Measurements from ENCODE around the gene RIMS4. TPM values are rescaled to one million over a fixed set of nuclear protein-coding genes. Genes with fewer than 3 reads are reported as not detected.

The RIMS4 gene
- polyA plus RNA-seq (2011; rRNA removed), result not detected in 2 replicates
- not detected in 2 replicates for polyA minus RNA-seq (2011; rRNA and poly(A)+ RNA removed)

DNA sequence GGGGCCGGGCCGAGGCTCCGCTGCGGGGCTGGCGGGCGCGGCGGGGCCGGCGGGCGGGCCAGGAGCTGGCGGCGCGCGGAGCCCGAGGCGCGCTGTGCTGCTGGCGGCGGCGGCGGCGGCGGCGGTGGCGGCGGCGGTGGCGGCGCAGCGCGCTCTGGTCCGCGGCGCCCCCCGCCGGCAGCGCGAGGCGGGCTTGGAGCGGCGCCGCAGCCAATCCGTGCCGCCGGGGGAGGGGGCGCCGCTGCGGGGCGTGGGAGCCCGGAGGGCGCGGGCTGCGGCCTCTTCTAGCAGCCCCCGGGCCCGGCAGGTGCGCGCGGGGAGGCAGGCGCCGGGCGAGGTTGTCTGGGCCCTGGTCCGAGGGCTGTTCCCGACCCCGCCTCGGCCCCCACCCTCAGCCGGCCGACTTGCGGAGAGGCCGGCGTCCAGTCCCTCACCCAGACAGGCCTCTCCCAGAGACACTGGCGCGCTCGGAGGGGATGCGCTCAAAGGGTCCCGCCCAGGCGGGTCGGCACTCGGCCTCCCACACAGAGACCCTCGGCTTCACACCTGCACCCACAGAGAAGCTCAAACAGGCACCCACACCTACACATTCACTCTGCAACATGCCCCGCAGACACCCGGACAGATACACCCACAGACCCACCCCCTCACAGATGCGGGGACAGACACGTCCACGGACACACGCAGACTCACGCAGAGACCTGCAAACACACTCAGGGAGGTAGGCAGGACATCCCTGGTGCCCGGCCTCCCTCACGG is at the start of gene RIMS4:
Gene RIMS4, minus strand, starts transcription at position 156 of the 759 bp plus-strand sequence. CDS start 275 bp downstream, outside the sequence.
- H3K27me3 ChIP-seq (ENCODE audit: control insufficient read depth, insufficient read depth, low read length), result peaks cover 56% of the 10 kb centered on the region
- TF ChIP-seq, protein P1, sequence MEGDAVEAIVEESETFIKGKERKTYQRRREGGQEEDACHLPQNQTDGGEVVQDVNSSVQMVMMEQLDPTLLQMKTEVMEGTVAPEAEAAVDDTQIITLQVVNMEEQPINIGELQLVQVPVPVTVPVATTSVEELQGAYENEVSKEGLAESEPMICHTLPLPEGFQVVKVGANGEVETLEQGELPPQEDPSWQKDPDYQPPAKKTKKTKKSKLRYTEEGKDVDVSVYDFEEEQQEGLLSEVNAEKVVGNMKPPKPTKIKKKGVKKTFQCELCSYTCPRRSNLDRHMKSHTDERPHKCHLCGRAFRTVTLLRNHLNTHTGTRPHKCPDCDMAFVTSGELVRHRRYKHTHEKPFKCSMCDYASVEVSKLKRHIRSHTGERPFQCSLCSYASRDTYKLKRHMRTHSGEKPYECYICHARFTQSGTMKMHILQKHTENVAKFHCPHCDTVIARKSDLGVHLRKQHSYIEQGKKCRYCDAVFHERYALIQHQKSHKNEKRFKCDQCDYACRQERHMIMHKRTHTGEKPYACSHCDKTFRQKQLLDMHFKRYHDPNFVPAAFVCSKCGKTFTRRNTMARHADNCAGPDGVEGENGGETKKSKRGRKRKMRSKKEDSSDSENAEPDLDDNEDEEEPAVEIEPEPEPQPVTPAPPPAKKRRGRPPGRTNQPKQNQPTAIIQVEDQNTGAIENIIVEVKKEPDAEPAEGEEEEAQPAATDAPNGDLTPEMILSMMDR (IDR thresholded peaks at IDR 0.05; ENCODE audit: low read depth, low read length), result no peak
- CTCF ChIA-PET, result no interaction called here
- no peak within 1 kb of the TSS for H3K4me3 ChIP-seq (ENCODE audit: low read depth, low read length)
- H3K27ac ChIP-seq (ENCODE audit: low read depth, low read length), result no peak within 1 kb of the TSS
- peaks cover 6% of the 10 kb centered on the region for H3K9me3 ChIP-seq (ENCODE audit: control insufficient read depth, insufficient read depth, low read length)
- no peak for DNase-seq (ENCODE audit: low read depth, low spot score)
- POLR2A ChIA-PET, result no interaction called here

DNA sequence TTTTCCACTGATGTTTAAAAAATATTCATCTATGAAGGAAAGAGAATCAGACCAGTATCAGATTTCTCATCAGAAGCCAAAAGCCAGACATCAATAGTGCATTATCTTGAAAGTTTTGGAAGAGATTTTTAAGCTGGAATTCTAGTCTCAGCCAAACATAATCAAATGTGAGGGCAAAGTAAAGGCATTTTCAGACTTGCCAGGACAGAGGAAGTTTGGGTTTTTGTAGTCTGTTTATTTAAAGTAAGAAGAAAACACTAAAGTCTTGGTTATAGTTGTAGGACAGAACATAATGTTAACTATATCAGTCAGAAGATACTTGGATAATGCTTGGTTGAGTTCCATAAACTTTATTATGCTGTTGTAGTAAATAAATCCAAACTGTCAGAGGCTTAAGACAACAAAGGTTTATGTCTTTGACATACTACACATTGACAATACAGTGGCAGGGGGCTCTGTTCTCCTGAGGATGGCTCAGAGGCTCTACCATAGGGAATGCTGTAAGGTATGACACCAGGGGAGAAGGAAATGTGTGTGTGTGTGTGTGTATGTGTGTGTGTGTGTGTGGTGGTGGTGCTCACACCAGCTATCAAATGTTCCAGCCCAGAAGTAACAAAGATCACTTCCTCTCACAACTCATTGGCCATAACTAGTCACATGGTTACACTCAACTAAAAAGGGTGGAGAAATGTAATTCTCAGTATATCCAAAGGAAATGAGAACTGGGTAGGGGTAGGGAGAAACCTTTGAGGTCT is 48.4 kb upstream of the RIMS4 start:
- ChIA-PET POLR2A (no interaction called here), CTCF (no interaction called here)
- no peak for DNase-seq (ENCODE audit: low read depth, low spot score)
- Histone ChIP-seq H3K27me3 (ENCODE audit: control insufficient read depth, insufficient read depth, low read length) (peaks cover 4% of the 10 kb centered on the region), H3K27ac (ENCODE audit: low read depth, low read length) (no peak overlapping the region), H3K4me3 (ENCODE audit: low read depth, low read length) (no peak overlapping the region), H3K9me3 (ENCODE audit: control insufficient read depth, insufficient read depth, low read length) (no peaks in the 10 kb centered on the region)
- TF ChIP-seq, protein P1 (IDR thresholded peaks at IDR 0.05; ENCODE audit: low read depth, low read length), result no peak

DNA sequence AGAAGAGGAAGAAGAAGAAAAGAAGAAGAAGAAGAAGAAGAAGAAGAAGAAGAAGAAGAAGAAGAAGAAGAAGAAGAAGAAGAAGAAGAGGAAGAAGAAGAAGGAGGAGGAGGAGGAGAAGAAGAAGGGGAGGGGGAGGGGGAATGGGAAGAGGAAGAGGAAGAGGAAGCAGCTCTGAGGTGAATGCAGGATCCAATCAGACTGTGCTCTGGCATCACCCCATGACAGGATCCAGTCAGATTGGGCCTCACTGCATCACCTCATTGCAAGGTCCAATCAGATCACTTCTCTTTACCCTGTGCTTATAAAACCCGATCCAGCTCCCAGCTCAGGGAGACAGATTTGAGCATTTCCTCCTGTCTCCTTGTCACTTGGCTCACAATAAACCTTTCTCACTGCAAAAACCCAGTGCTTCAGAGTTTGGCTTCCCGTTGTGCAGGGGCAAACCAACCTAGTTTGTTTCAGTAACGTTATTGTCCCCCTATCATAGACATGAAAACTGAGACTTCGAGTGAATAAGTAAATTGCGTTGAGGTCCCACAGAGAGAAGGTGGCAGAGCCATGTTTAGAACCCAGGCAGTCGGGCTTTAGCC is 46.6 kb upstream of the RIMS4 start:
- H3K9me3 ChIP-seq (ENCODE audit: control insufficient read depth, insufficient read depth, low read length), result no peaks in the 10 kb centered on the region
- peaks cover 4% of the 10 kb centered on the region for H3K27me3 ChIP-seq (ENCODE audit: control insufficient read depth, insufficient read depth, low read length)
- DNase-seq (ENCODE audit: low read depth, low spot score), result no peak
- TF ChIP-seq, protein P1 (IDR thresholded peaks at IDR 0.05; ENCODE audit: low read depth, low read length), result no peak
- POLR2A ChIA-PET, result no interaction called here
- no peak overlapping the region for H3K4me3 ChIP-seq (ENCODE audit: low read depth, low read length)
- no peak overlapping the region for H3K27ac ChIP-seq (ENCODE audit: low read depth, low read length)
- CTCF ChIA-PET, result interaction anchor here (1.0 to 1.1 kb wide), 2 partner anchors 10 to 109 kb away, joined by 3 to 7 read pairs; no protein-coding TSS in a partner anchor

- TF ChIP-seq, protein P1 (IDR thresholded peaks at IDR 0.05; ENCODE audit: low read depth, low read length), result no peak
- Histone ChIP-seq H3K9me3 (ENCODE audit: control insufficient read depth, insufficient read depth, low read length) (no peaks in the 10 kb centered on the region), H3K27me3 (ENCODE audit: control insufficient read depth, insufficient read depth, low read length) (peaks cover 4% of the 10 kb centered on the region), H3K4me3 (ENCODE audit: low read depth, low read length) (no peak overlapping the region), H3K27ac (ENCODE audit: low read depth, low read length) (no peak overlapping the region)
- ChIA-PET POLR2A (no interaction called here), CTCF (interaction anchor here (1.0 to 1.1 kb wide), 2 partner anchors 10 to 109 kb away, joined by 3 to 7 read pairs; no protein-coding TSS in a partner anchor)
- DNase-seq (ENCODE audit: low read depth, low spot score), result no peak
Observed at GRCh38 chr20:44856442-44856841, 46.1 kb upstream of the RIMS4 start.
